DMS153 (cell line): ENCODE results near the gene RTRAF.

Experiments used
- DNase-seq: peaks from one replicate; lab custom pipeline; 2025; lab: John Stamatoyannopoulos, UW

RTRAF gene

DNA sequence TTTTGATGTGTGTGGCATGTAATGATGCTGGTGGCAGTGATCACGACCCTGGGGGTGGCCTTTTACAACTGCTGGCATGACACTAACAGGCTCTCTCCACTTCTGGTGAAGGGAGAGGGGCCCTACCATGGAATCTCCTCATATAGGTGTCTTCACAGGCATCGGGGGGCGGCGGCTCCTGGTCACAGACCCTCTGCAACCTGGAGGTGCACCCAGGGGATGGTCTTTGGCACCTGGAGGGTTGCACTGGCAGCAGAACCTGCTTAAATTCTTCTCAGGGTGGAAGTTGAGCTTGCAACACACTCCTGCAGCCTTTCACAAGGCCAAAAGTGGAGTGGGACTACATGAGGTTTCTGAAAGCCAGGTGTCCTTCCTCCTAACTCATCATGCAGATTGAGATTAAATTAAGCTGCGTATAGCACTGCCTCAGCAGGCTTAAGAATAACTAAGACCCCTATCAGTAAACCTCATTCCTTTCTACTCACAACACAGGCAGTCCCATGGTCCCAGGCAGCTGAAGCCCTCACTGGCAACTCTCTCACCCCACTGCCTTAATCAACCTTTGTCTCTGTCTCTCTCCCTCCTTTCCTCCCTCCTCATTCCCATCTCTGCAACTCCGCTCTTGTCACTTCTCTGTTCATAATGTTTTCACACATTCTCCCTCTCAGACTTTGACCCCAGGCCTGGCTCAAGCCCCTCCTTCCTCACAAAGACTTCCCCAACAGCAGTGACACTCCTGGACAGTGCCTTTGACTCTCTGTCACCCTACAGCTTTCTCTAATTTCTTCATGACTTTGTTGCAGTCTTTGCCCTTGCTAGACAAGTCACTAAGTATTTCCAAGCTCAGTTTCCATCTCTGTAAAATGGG is 60.6 kb downstream of the RTRAF start:
- DNase-seq: no peak

DNA sequence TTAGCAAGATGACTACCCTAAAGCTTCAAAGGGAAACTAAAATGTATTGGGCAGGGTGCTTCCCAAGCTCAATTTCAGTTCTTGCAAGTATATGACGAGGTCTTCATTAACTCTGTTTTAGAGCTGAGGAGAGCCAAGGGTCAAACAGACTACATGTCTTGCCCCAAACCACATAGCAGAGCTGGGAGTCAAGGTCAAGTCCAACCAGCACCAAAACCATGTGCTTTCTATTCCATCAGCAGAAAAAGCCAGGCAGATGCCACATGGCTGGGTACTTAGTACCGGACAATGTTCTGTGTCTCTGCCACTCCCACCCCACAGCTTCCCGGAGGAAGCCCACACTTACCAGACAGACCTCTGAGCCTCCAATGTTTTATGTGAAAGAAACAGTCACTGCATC is 61.9 kb downstream of the RTRAF start:
- no peak for DNase-seq

DNA sequence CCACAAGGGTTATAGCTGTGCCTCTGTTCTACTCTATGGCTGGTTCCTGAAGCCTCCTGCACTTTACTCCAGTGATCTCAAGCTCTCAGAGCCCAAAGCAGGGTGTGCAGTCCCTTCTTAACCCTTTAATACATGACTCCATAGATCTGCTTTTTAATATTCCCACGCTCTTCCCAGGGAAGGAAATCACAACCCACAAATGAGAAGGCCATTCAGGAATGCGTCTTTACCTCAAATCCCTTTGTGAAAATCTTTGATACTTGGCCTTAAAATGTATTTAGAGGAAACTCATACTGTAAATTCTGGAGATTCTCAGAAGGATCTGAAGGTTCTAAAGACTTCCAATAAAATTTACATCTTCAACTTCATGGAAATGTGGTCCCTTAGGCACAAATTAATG is 62.5 kb downstream of the RTRAF start:
- no peak for DNase-seq

DNA sequence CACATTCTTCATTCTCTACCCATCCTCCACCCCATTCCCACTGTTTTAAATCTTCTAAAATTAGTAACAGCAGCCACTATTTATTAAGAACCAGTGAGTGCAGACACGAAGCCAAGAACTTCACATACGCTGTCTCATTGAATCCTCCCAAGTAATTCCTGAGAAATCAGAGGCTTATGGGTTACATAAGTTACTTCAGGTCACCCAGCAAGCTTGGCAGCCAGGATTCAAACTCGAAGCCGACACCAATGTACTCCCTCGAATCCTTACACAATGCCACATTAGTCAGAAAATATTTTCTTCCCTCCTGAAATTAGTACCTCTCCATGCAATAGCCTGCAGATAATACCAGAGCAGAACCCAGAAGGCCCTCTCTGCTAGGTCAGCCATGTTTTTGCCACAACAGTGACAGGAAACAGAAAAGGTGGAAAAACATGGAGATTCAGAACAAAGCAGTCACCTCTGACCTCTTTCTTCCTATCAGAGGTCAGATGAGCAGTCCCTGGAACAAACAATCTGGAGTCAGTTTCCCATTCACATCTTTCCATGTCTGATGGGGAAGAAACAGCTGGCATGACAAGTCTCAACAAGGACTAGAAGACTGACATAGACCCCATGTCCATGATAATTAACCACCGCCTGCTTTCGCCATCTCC is 63.1 kb downstream of the RTRAF start:
- DNase-seq: no peak

DNA sequence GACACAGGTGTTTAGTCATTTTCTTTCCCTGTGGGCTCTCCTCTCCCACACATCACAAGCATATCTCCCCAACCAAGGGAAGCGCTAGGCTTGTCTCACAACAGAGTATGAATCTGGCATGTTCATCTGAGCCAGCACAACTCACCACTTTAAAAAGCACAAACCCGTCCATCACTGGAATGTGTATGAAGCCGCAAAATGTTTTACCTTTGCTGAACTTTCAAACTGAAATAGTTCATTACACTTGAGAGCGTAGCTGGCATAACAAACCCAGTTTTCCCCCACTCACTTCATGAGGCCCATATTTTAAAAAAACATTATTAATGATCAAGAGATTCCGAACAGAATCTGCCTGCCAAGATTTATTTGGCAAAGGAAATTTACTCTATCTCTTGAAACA is 63.7 kb downstream of the RTRAF start:
- no peak for DNase-seq

DNA sequence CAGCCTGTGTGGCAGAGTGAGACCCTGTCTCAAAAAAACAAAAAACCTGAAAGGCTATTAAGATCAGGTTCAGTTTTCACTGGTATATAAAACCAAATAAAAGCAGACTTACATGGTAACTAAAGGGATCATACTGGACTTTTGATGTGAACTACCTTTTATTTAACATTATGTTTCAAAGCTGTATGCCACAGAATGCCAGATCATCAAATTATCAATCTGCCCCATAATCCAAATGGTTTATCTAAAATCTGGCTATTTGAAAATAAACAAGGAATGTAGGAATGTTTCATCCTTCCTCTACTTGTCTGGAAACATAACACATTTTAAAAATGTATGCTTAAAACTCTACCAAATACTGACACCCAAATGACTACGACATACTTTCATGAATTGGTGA is 65.3 kb downstream of the RTRAF start:
- no peak for DNase-seq

DNA sequence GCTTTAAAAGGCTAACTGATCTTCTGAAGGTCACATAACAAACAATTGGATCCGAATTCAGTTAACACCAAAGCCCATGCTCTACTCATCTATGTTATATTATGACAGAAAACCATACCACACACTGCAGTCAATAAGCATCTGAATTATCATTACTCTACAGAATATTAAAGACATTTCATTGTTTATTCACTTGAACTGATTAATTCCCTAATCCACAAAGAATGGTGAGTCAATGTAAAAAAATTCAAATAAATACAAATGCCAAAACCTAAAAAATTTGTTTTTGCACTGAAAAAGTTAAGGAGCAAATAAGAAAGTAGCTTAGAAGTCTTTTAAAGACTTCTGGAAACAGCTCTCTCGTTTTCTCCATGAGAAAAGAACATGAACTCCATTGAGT is 65.8 kb downstream of the RTRAF start:
- no peak for DNase-seq

DNA sequence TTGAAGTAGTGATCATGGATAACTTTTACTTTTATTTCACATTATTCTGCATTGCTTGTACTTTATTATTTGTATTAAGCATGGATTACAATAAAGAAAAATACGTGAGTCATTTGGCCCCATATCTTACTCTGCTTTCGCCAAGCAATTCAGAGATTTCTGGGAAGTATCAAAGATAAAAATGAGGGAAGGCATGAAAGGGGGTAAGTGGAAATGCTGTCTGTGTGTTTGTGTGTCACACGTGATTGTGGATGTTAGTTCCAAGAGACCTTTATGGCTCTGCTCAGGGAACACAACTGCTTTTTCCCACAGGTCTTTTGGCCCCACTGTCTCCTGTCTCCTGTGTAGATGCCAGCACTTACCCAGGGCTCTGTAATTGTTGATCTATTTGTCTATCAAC is 69.0 kb downstream of the RTRAF start:
- DNase-seq: no peak

DNA sequence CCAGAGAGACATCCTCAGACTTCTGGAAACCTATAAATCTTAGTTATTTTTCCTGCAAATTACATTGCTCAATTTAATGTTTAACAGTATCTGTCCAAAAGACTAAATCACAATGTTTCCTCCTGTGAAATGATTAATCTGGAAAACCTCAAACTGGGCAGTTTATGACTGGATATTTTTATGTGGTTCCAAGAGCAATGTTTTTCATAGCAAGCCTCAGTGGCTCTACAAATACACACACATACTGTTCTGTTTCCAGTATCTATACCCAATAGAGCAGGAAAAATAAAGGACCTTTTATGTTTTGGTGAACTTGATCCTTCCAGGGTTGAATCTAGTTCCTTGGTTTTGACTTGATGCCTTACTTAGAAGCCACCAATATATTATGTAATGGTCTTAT is 70.3 kb downstream of the RTRAF start:
- DNase-seq: no peak

DNA sequence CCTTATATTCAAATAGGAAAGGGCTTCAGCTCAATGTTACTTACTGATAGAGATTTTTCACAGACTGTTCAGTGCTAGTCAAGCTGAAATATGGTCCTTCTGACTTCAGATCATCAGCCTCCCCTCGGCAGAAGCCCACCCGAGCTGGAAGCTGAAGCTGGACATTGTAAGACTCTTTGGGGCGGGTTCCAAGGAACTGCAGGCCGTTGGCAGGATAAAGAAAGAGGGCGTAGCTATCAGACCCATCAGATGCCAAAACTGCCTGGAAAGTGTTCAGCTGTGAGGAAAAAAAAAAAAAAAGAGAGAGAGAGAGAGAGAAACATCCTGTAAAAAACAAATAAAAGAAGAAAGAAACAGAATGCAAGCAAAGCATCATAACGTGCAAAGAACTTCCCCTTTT is 70.7 kb downstream of the RTRAF start:
- no peak for DNase-seq
